Caco-2 (cell line): Measurements from ENCODE around the gene RBKS. TPM values are rescaled to one million over a fixed set of nuclear protein-coding genes. Genes with fewer than 3 reads are reported as not detected.

Experiments used
- BruUV-seq: library from RNA; stranded (reverse); fragments of 400-500 nt; replicated peaks from 2 replicates; lab custom pipeline; 2021; lab: Mats Ljungman, UMichigan
- CTCF ChIA-PET: fragments of 300-600 bp; sonication (Branson Sonifier 250); formaldehyde crosslinking; loops from one replicate; lab custom pipeline; 2022; ENCODE audit warnings: antibody characterized with exemption; lab: Charles Lee
- POLR2A ChIA-PET: fragments of 300-600 bp; sonication (Branson Sonifier 250); formaldehyde crosslinking; loops from one replicate; lab custom pipeline; 2022; ENCODE audit warnings: antibody characterized with exemption; lab: Charles Lee
- DNase-seq, 2 experiments: peaks; one replicate each; pipeline versions ENCODE4 v3.0.0 to v3.0.0-alpha.2; 2020 to 2022
- H3K27me3 ChIP-seq: replicated peaks from 2 replicates; pipeline ENCODE4 v1.6.0; 2011; ENCODE audit warnings: low read length; ENCODE audit not compliant: control insufficient read depth, insufficient read depth
- H3K36me3 ChIP-seq: 2 replicates; pipeline ENCODE4 v1.5.1; 2011; ENCODE audit warnings: low read length; ENCODE audit not compliant: control insufficient read depth, insufficient read depth
- H3K4me1 ChIP-seq: fragments of 250-450 bp; sonication (Bioruptor Pico); 2 replicates; pipeline ENCODE4 v1.5.1; 2020; ENCODE audit warnings: mild to moderate bottlenecking
- H3K4me3 ChIP-seq: 2 replicates; pipeline ENCODE4 v1.5.1; 2011; ENCODE audit warnings: low read depth, mild to moderate bottlenecking, control low read depth, low read length
- H3K9me3 ChIP-seq: fragments of 250-450 bp; sonication (Bioruptor Pico); 2 replicates; pipeline ENCODE4 v1.5.1; 2020; ENCODE audit warnings: mild to moderate bottlenecking, moderate library complexity
- H3K27ac Mint-ChIP-seq: one replicate; pipeline ENCODE4 v1.8.0; 2022; ENCODE audit warnings: mixed read lengths; ENCODE audit not compliant: unreplicated experiment
- H3K27me3 Mint-ChIP-seq: one replicate; pipeline ENCODE4 v1.8.0; 2022; ENCODE audit warnings: mixed read lengths; ENCODE audit not compliant: insufficient read depth, unreplicated experiment
- H3K36me3 Mint-ChIP-seq: one replicate; pipeline ENCODE4 v1.8.0; 2022; ENCODE audit warnings: mild to moderate bottlenecking, mixed read lengths; ENCODE audit not compliant: insufficient read depth, unreplicated experiment
- H3K4me1 Mint-ChIP-seq: one replicate; pipeline ENCODE4 v1.8.0; 2022; ENCODE audit warnings: low read depth, mixed read lengths; ENCODE audit not compliant: unreplicated experiment
- H3K4me3 Mint-ChIP-seq: one replicate; pipeline ENCODE4 v1.8.0; 2022; ENCODE audit warnings: mild to moderate bottlenecking, moderate library complexity, mixed read lengths; ENCODE audit not compliant: unreplicated experiment
- H3K9me3 Mint-ChIP-seq: one replicate; pipeline ENCODE4 v1.8.0; 2022; ENCODE audit warnings: mixed read lengths; ENCODE audit not compliant: unreplicated experiment
- intact Hi-C: fragments of 100-400 bp; cut with micrococcal nuclease; formaldehyde crosslinking; loops from one replicate; pipeline ENCODE4 v1.10.0; 2022; ENCODE audit not compliant: unreplicated experiment
- total RNA-seq: library from RNA; stranded (reverse); gene quantifications from 2 replicates; pipeline ENCODE4 v1.2.3, GENCODE V29; 2022
- TF ChIP-seq, protein P1 (sequence below), 2 experiments: fragments of 200-600 bp in 1 of 2; IDR thresholded peaks; 1 replicate in 1 of 2; 2 replicates in 1 of 2; pipeline versions ENCODE4 v1.5.1 to v1.8.0; 2011 to 2022; ENCODE audit warnings: antibody characterized with exemption in 1 of 2, control low read depth in 1 of 2, inconsistent platforms in 1 of 2, low read depth in 1 of 2, low read length in 1 of 2, mild to moderate bottlenecking in 1 of 2, moderate library complexity in 1 of 2; ENCODE audit not compliant: insufficient read depth in 1 of 2, severe bottlenecking in 1 of 2, unreplicated experiment in 1 of 2

Gene RBKS
- total RNA-seq, 1 experiment from 2014 or later = 7.4 TPM

DNA sequence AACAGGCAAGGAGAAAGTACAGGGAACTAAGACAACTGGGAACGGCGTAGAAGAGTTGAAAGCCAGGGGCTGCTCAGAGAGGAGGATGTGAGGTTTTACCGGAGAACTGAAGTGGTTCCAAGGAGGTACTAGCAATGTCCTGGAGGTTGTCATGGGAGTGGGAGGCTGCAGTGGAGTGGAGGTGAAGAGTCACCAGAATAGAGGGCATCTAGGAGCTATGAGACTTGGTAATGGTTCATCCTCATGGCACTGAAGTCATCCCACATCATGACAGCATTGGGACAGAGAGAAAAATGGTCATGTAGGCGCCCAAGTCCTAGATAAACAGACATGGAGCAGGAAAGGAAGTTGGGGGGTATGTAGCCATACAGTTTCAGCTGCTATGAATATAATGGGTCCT is 92.3 kb downstream of the RBKS start:
- no peaks in the 10 kb centered on the region for H3K36me3 ChIP-seq
- Mint-ChIP-seq H3K4me1 (peaks cover 49% of the 10 kb centered on the region), H3K36me3 (no peaks in the 10 kb centered on the region), H3K27ac (peak overlapping the region; percentile 85), H3K27me3 (no peaks in the 10 kb centered on the region), H3K9me3 (no peaks in the 10 kb centered on the region), H3K4me3 (no peak overlapping the region)
- no peak for DNase-seq
- H3K4me1 ChIP-seq = peaks cover 38% of the 10 kb centered on the region
- TF ChIP-seq, protein P1, sequence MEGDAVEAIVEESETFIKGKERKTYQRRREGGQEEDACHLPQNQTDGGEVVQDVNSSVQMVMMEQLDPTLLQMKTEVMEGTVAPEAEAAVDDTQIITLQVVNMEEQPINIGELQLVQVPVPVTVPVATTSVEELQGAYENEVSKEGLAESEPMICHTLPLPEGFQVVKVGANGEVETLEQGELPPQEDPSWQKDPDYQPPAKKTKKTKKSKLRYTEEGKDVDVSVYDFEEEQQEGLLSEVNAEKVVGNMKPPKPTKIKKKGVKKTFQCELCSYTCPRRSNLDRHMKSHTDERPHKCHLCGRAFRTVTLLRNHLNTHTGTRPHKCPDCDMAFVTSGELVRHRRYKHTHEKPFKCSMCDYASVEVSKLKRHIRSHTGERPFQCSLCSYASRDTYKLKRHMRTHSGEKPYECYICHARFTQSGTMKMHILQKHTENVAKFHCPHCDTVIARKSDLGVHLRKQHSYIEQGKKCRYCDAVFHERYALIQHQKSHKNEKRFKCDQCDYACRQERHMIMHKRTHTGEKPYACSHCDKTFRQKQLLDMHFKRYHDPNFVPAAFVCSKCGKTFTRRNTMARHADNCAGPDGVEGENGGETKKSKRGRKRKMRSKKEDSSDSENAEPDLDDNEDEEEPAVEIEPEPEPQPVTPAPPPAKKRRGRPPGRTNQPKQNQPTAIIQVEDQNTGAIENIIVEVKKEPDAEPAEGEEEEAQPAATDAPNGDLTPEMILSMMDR (IDR thresholded peaks at IDR 0.05; ENCODE audit: insufficient read depth in 1 of 2, low read depth in 1 of 2, low read length in 1 of 2, severe bottlenecking in 1 of 2, unreplicated experiment in 1 of 2) = no peak
- H3K9me3 ChIP-seq = no peaks in the 10 kb centered on the region
- ChIA-PET POLR2A (no interaction called here), CTCF (no interaction called here)
- H3K4me3 ChIP-seq = no peak overlapping the region
- H3K27me3 ChIP-seq = no peaks in the 10 kb centered on the region
- no TSS peak for BruUV-seq
- intact Hi-C loops = no loop called here

DNA sequence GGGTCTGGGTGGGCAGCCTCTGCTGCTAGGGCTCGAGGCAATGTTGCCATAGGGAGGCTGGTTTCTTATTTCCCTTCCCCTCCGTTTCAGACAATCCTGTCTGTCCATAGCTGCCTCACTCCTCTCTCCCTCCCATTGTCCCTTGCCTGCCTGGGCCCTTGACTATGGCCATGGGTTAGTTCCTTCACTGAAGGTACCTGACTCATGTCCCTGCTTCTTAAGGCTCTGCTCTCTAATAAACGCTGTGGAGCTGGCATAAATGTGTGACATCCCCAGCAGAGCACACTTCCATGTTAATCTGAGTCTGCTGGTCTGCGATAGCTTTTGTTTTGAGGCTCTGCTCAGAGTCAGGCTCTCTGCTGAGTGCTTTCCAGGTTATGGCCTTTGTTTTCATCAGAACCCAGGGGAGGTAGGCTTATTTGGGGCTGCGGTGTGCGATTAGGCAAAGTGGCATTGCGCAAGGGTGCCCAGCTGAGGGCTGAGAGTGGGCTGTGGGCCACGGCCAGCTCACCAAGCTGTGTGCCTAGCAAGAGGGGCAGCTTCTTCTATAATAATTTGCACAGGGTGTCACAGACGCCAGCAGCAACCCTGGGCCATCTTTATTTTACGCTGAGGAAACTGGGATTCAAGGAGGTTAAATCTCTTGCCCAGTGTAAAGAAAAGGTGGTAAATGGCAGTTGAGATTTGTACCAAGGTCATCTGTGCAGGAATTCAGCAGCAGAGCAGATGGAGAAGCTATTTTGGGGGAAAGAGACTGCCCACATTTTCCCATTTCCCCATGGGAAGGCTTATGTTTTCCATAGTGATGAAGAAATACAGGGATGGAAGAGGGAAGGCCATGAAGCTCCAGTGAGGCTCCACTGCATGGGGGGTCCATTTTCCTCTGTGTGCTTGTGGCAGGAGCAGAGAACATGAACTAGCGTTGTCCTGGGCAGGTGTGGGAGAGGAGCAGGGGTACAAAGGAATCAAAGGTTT is 93.1 kb downstream of the RBKS start:
- Mint-ChIP-seq H3K27me3 (no peaks in the 10 kb centered on the region), H3K27ac (peak overlapping the region; percentile 85), H3K9me3 (no peaks in the 10 kb centered on the region), H3K36me3 (no peaks in the 10 kb centered on the region), H3K4me1 (peaks cover 49% of the 10 kb centered on the region), H3K4me3 (no peak overlapping the region)
- DNase-seq = no peak
- TF ChIP-seq, protein P1 (IDR thresholded peaks at IDR 0.05; ENCODE audit: insufficient read depth in 1 of 2, low read depth in 1 of 2, low read length in 1 of 2, severe bottlenecking in 1 of 2, unreplicated experiment in 1 of 2) = no peak
- Histone ChIP-seq H3K27me3 (no peaks in the 10 kb centered on the region), H3K36me3 (no peaks in the 10 kb centered on the region), H3K9me3 (no peaks in the 10 kb centered on the region), H3K4me1 (peaks cover 34% of the 10 kb centered on the region), H3K4me3 (no peak overlapping the region)
- ChIA-PET CTCF (interaction anchor here (0.9 kb wide), 1 partner anchor 44 kb away, joined by 4 read pairs; no protein-coding TSS in a partner anchor), POLR2A (no interaction called here)
- intact Hi-C loops = no loop called here
- no TSS peak for BruUV-seq

DNA sequence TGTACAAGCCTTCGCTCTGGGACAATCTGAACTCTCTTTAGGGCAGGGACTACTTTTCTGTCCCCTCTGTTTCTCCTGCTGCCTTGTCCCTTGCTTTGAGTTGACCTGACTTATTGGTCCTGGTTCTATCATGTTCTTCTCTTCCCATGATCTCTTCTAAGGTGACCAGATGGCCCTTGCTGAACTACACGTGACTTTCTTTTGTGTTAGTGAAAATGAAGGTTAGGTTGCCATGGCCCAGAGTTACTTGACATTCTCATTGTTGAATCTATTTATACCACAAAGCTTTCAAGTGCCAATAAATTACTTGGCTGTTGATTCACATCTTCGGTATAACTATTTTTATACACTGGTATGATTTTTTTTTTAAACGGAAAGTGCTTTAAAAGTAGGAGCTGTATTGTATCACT is 94.3 kb downstream of the RBKS start:
- peaks cover 33% of the 10 kb centered on the region for H3K4me1 ChIP-seq
- no peaks in the 10 kb centered on the region for H3K36me3 Mint-ChIP-seq
- no peaks in the 10 kb centered on the region for H3K27me3 ChIP-seq
- no peaks in the 10 kb centered on the region for H3K9me3 Mint-ChIP-seq
- ChIA-PET POLR2A (no interaction called here), CTCF (interaction anchor here (0.6 kb wide), 1 partner anchor 72 kb away, joined by 3 read pairs; no protein-coding TSS in a partner anchor)
- DNase-seq = no peak
- TF ChIP-seq, protein P1 (IDR thresholded peaks at IDR 0.05; ENCODE audit: insufficient read depth in 1 of 2, low read depth in 1 of 2, low read length in 1 of 2, severe bottlenecking in 1 of 2, unreplicated experiment in 1 of 2) = no peak
- H3K4me3 ChIP-seq = no peak overlapping the region
- no peaks in the 10 kb centered on the region for H3K36me3 ChIP-seq
- no peak overlapping the region for H3K4me3 Mint-ChIP-seq
- no peaks in the 10 kb centered on the region for H3K9me3 ChIP-seq
- peaks cover 45% of the 10 kb centered on the region for H3K4me1 Mint-ChIP-seq
- peak overlapping the region; percentile 51 for H3K27ac Mint-ChIP-seq
- no peaks in the 10 kb centered on the region for H3K27me3 Mint-ChIP-seq
- no TSS peak for BruUV-seq
- intact Hi-C loops = no loop called here
